Smooth muscle cell (in vitro differentiated cells): ENCODE results near the gene APBB1. TPM values are rescaled to one million over a fixed set of nuclear protein-coding genes. Genes with fewer than 3 reads are reported as not detected.

ENCODE experiments used
- DNase-seq: peaks from one replicate; lab custom pipeline; 2025; ENCODE audit not compliant: unreplicated experiment; lab: John Stamatoyannopoulos, UW
- H2AFZ ChIP-seq: fragments of 200-600 bp; sonication (generic); 2 replicates; pipeline ENCODE4 v1.6.0; 2016; ENCODE audit warnings: antibody characterized with exemption, low read depth, mild to moderate bottlenecking
- H3F3A ChIP-seq: fragments of 200-600 bp; sonication (generic); 2 replicates; pipeline ENCODE4 v1.6.0; 2017; ENCODE audit warnings: antibody characterized with exemption, low read depth
- H3K27ac ChIP-seq: fragments of 200-600 bp; sonication (generic); 2 replicates; pipeline ENCODE4 v1.5.1; 2016; ENCODE audit warnings: low read depth, mild to moderate bottlenecking
- H3K27me3 ChIP-seq: fragments of 200-600 bp; sonication (generic); 2 replicates; pipeline ENCODE4 v1.6.1; 2016; ENCODE audit warnings: low read depth, mild to moderate bottlenecking
- H3K36me3 ChIP-seq: fragments of 200-600 bp; sonication (generic); 2 replicates; pipeline ENCODE4 v1.5.1; 2016; ENCODE audit warnings: low read depth
- H3K4me1 ChIP-seq: fragments of 200-600 bp; sonication (generic); 2 replicates; pipeline ENCODE4 v1.5.1; 2016; ENCODE audit warnings: low read depth
- H3K4me2 ChIP-seq: fragments of 200-600 bp; sonication (generic); 2 replicates; pipeline ENCODE4 v1.6.0; 2016; ENCODE audit warnings: mild to moderate bottlenecking
- H3K4me3 ChIP-seq: fragments of 200-600 bp; sonication (generic); 2 replicates; pipeline ENCODE4 v1.5.1; 2016; ENCODE audit warnings: mild to moderate bottlenecking
- H3K79me2 ChIP-seq: fragments of 200-600 bp; sonication (generic); 2 replicates; pipeline ENCODE4 v1.6.0; 2016; ENCODE audit warnings: low read depth, mild to moderate bottlenecking
- H3K9ac ChIP-seq: fragments of 200-600 bp; sonication (generic); 2 replicates; pipeline ENCODE4 v1.6.0; 2016; ENCODE audit warnings: low read depth
- H3K9me3 ChIP-seq: fragments of 200-600 bp; sonication (generic); replicated peaks from 2 replicates; pipeline ENCODE4 v1.5.1; 2016; ENCODE audit warnings: low read depth
- H4K20me1 ChIP-seq: fragments of 200-600 bp; sonication (generic); 2 replicates; pipeline ENCODE4 v1.6.0; 2016; ENCODE audit warnings: low read depth
- CTCF ChIP-seq: fragments of 200-600 bp; sonication (generic); IDR thresholded peaks from 2 replicates; pipeline ENCODE4 v1.5.1; 2017; ENCODE audit warnings: borderline replicate concordance, mild to moderate bottlenecking, antibody characterized with exemption; ENCODE audit not compliant: insufficient read depth, poor library complexity, severe bottlenecking
- WGBS: methylation state at CpG from one replicate; pipeline ENCODE4 v1.1.7; 2016; ENCODE audit warnings: low lambda C conversion rate; 5-methylcytosine and 5-hydroxymethylcytosine counted together
- polyA plus RNA-seq: library from polyadenylated mRNA; unstranded; fragments of >200 nt; fragmentation: Nextera tagmentation; extraction: Ambion mirVana; gene quantifications from 2 replicates; pipeline ENCODE4 v1.2.1, GENCODE V29; 2016
- total RNA-seq: library from RNA; depleted of rRNA; stranded (reverse); fragments of >200 nt; gene quantifications from 2 replicates; pipeline ENCODE4 v1.2.3, GENCODE V29; 2014

The APBB1 gene
- total and polyA plus RNA-seq, 2 experiments from 2014 or later = 36.7 to 64.2 TPM

- H3K79me2 ChIP-seq = no peaks in the 10 kb centered on the region
- WGBS = 100% methylated on average over 1 of the region's 1 CpG
- H3K4me2 ChIP-seq = no peak overlapping the region
- H3K4me1 ChIP-seq = no peaks in the 10 kb centered on the region
- no peak for DNase-seq
- H4K20me1 ChIP-seq = no peaks in the 10 kb centered on the region
- no peak for TF ChIP-seq CTCF
- H3K36me3 ChIP-seq = no peaks in the 10 kb centered on the region
- no peaks in the 10 kb centered on the region for H3F3A ChIP-seq
- no peak overlapping the region for H2AFZ ChIP-seq
- H3K9me3 ChIP-seq = no peaks in the 10 kb centered on the region
- no peak overlapping the region for H3K4me3 ChIP-seq
- H3K27ac ChIP-seq = no peak overlapping the region
- H3K27me3 ChIP-seq = no peaks in the 10 kb centered on the region
- H3K9ac ChIP-seq = no peak overlapping the region
Observed at GRCh38 chr11:6345366-6345765, 73.5 kb downstream of the APBB1 start.

Other genes starting within 250 kb of the APBB1 start
- gene OR52B2, start 248.8 kb downstream of the APBB1 start, total RNA-seq = not detected in 2 replicates
- not detected in 2 replicates for gene OR52B2, start 248.8 kb downstream of the APBB1 start, polyA plus RNA-seq
- gene OR52W1, start 219.9 kb downstream of the APBB1 start, total RNA-seq = not detected in 2 replicates
- gene OR52W1, start 219.9 kb downstream of the APBB1 start, polyA plus RNA-seq = not detected in 2 replicates
- gene C11orf42, start 213.5 kb downstream of the APBB1 start, total RNA-seq = not detected in 2 replicates
- gene C11orf42, start 213.5 kb downstream of the APBB1 start, polyA plus RNA-seq = 0.41 TPM in 1 of 2 replicates, not detected in the other
- gene FHIP1B, start 184.5 kb downstream of the APBB1 start, total RNA-seq = 16.2 and 17.9 TPM in 2 replicates
- 16.2 and 22.1 TPM in 2 replicates for gene FHIP1B, start 184.5 kb downstream of the APBB1 start, polyA plus RNA-seq
- 0.58 TPM in 1 of 2 replicates, not detected in the other for gene CNGA4, start 180.0 kb downstream of the APBB1 start, total RNA-seq
- gene CNGA4, start 180.0 kb downstream of the APBB1 start, polyA plus RNA-seq = not detected in 2 replicates
- gene CCKBR, start 159.3 kb downstream of the APBB1 start, total RNA-seq = 0.09 and 0.27 TPM in 2 replicates
- gene CCKBR, start 159.3 kb downstream of the APBB1 start, polyA plus RNA-seq = 0.26 and 0.69 TPM in 2 replicates
- 134 and 177 TPM in 2 replicates for gene CAVIN3, start 98.6 kb downstream of the APBB1 start, total RNA-seq
- 251 and 257 TPM in 2 replicates for gene CAVIN3, start 98.6 kb downstream of the APBB1 start, polyA plus RNA-seq
- 40.2 and 57.3 TPM in 2 replicates for gene SMPD1, start 28.6 kb downstream of the APBB1 start, total RNA-seq
- 50.0 and 56.6 TPM in 2 replicates for gene SMPD1, start 28.6 kb downstream of the APBB1 start, polyA plus RNA-seq
- 0.40 and 3.5 TPM in 2 replicates for gene HPX, start 21.9 kb upstream of the APBB1 start, total RNA-seq
- gene HPX, start 21.9 kb upstream of the APBB1 start, polyA plus RNA-seq = 1.1 and 2.6 TPM in 2 replicates
- 14.0 and 14.9 TPM in 2 replicates for gene TRIM3, start 54.8 kb upstream of the APBB1 start, total RNA-seq
- 25.5 and 36.0 TPM in 2 replicates for gene TRIM3, start 54.8 kb upstream of the APBB1 start, polyA plus RNA-seq
- gene ARFIP2, start 62.2 kb upstream of the APBB1 start, total RNA-seq = 61.6 and 61.9 TPM in 2 replicates
- gene ARFIP2, start 62.2 kb upstream of the APBB1 start, polyA plus RNA-seq = 84.0 and 88.6 TPM in 2 replicates
- gene TIMM10B, start 62.4 kb upstream of the APBB1 start, total RNA-seq = 37.0 and 46.7 TPM in 2 replicates
- 29.1 and 43.6 TPM in 2 replicates for gene TIMM10B, start 62.4 kb upstream of the APBB1 start, polyA plus RNA-seq
- gene DNHD1, start 78.2 kb upstream of the APBB1 start, total RNA-seq = 9.1 and 13.3 TPM in 2 replicates
- gene DNHD1, start 78.2 kb upstream of the APBB1 start, polyA plus RNA-seq = 5.5 and 5.9 TPM in 2 replicates
- gene RRP8, start 184.5 kb upstream of the APBB1 start, total RNA-seq = 10.2 and 13.5 TPM in 2 replicates
- 23.5 and 24.9 TPM in 2 replicates for gene RRP8, start 184.5 kb upstream of the APBB1 start, polyA plus RNA-seq
- 138 and 166 TPM in 2 replicates for gene ILK, start 184.7 kb upstream of the APBB1 start, total RNA-seq
- 236 and 238 TPM in 2 replicates for gene ILK, start 184.7 kb upstream of the APBB1 start, polyA plus RNA-seq
- gene TAF10, start 193.1 kb upstream of the APBB1 start, total RNA-seq = 67.9 and 83.3 TPM in 2 replicates
- gene TAF10, start 193.1 kb upstream of the APBB1 start, polyA plus RNA-seq = 373 and 378 TPM in 2 replicates
- gene TPP1, start 200.3 kb upstream of the APBB1 start, total RNA-seq = 21.6 and 37.3 TPM in 2 replicates
- gene TPP1, start 200.3 kb upstream of the APBB1 start, polyA plus RNA-seq = 54.1 and 55.4 TPM in 2 replicates
- 25.1 and 34.2 TPM in 2 replicates for gene DCHS1, start 236.7 kb upstream of the APBB1 start, total RNA-seq
- gene DCHS1, start 236.7 kb upstream of the APBB1 start, polyA plus RNA-seq = 21.0 and 24.5 TPM in 2 replicates